Mesenchymal stem cell (in vitro differentiated cells and primary cell): Measurements from ENCODE around the gene CARD19.
A peak's percentile ranks its signal among the peaks of the same experiment; 100 is the strongest.

Experiments used
- DNase-seq: peaks from one replicate; pipeline ENCODE4 v3.0.0-alpha.2; 2013
- H2AFZ ChIP-seq: one replicate; pipeline ENCODE4 v1.6.1; 2013; ENCODE audit warnings: low read depth, mild to moderate bottlenecking, control low read depth, inconsistent platforms, low read length, moderate library complexity
- H2AK5ac ChIP-seq: 2 replicates; pipeline ENCODE4 v1.6.1; 2013; ENCODE audit warnings: low read length, moderate library complexity, mild to moderate bottlenecking, inconsistent platforms; ENCODE audit not compliant: severe bottlenecking
- H2BK120ac ChIP-seq: one replicate; pipeline ENCODE4 v1.6.1; 2013; ENCODE audit warnings: low read depth, mild to moderate bottlenecking, inconsistent platforms, low read length, moderate library complexity
- H2BK12ac ChIP-seq, 2 experiments: one replicate each; pipeline ENCODE4 v1.6.1; 2013; ENCODE audit warnings: inconsistent platforms in 2 of 2, low read length in 2 of 2, mild to moderate bottlenecking in 2 of 2, moderate library complexity in 2 of 2, control low read depth in 1 of 2
- H2BK15ac ChIP-seq: one replicate; pipeline ENCODE4 v1.6.1; 2013; ENCODE audit warnings: mild to moderate bottlenecking, low read depth, inconsistent platforms; ENCODE audit not compliant: poor library complexity, severe bottlenecking
- H2BK5ac ChIP-seq: 2 replicates; pipeline ENCODE4 v1.6.1; 2013; ENCODE audit warnings: low read depth, mild to moderate bottlenecking, low read length, control low read depth, inconsistent platforms; ENCODE audit not compliant: poor library complexity, severe bottlenecking
- H3K14ac ChIP-seq, 2 experiments: one replicate each; pipeline ENCODE4 v1.6.1; 2013; ENCODE audit warnings: inconsistent platforms in 2 of 2, low read length in 2 of 2, control low read depth in 1 of 2, mild to moderate bottlenecking in 1 of 2, moderate library complexity in 1 of 2
- H3K18ac ChIP-seq, 2 experiments: one replicate each; pipeline ENCODE4 v1.6.1; 2013; ENCODE audit warnings: inconsistent platforms in 2 of 2, low read length in 2 of 2, control low read depth in 1 of 2, low read depth in 1 of 2, mild to moderate bottlenecking in 1 of 2
- H3K23ac ChIP-seq, 2 experiments: one replicate each; pipeline ENCODE4 v1.6.1; 2013; ENCODE audit warnings: inconsistent platforms in 2 of 2, low read length in 2 of 2, mild to moderate bottlenecking in 2 of 2, moderate library complexity in 2 of 2, control low read depth in 1 of 2
- H3K27ac ChIP-seq: 2 replicates; pipeline ENCODE4 v1.5.1; 2013; ENCODE audit warnings: mild to moderate bottlenecking, moderate library complexity, low read length, control low read depth, inconsistent platforms; ENCODE audit not compliant: poor library complexity, severe bottlenecking
- H3K27me3 ChIP-seq, 2 experiments: 2 replicates each; pipeline versions ENCODE4 v1.6.1 to v1.7.0; 2013; ENCODE audit warnings: low read length in 2 of 2, mild to moderate bottlenecking in 2 of 2, moderate library complexity in 2 of 2, control low read depth in 1 of 2, inconsistent platforms in 1 of 2; ENCODE audit not compliant: control insufficient read depth in 1 of 2, insufficient read depth in 1 of 2
- H3K36me3 ChIP-seq, 2 experiments: 2 replicates each; pipeline versions ENCODE4 v1.6.1 to v1.7.0; 2013; ENCODE audit warnings: low read length in 2 of 2, control low read depth in 1 of 2, inconsistent platforms in 1 of 2, low read depth in 1 of 2, mild to moderate bottlenecking in 1 of 2; ENCODE audit not compliant: insufficient read depth in 2 of 2, control insufficient read depth in 1 of 2
- H3K4ac ChIP-seq, 2 experiments: one replicate each; pipeline ENCODE4 v1.6.1; 2013; ENCODE audit warnings: inconsistent platforms in 2 of 2, low read length in 2 of 2, mild to moderate bottlenecking in 2 of 2, moderate library complexity in 2 of 2, control low read depth in 1 of 2, low read depth in 1 of 2
- H3K4me1 ChIP-seq: 2 replicates; pipeline ENCODE4 v1.6.1; 2013; ENCODE audit warnings: low read depth, low read length, control low read depth; ENCODE audit not compliant: control insufficient read depth, insufficient read depth
- H3K4me2 ChIP-seq: 2 replicates; pipeline ENCODE4 v1.6.1; 2013; ENCODE audit warnings: low read length, mild to moderate bottlenecking, inconsistent platforms; ENCODE audit not compliant: poor library complexity, severe bottlenecking
- H3K4me3 ChIP-seq, 2 experiments: 2 replicates each; pipeline versions ENCODE4 v1.5.1 to v1.7.0; 2013; ENCODE audit warnings: low read length in 2 of 2, mild to moderate bottlenecking in 2 of 2, control low read depth in 1 of 2, low read depth in 1 of 2; ENCODE audit not compliant: insufficient read depth in 1 of 2
- H3K79me1 ChIP-seq: replicated peaks from 2 replicates; pipeline ENCODE4 v1.6.1; 2013; ENCODE audit warnings: mild to moderate bottlenecking, control low read depth, low read length, inconsistent platforms; ENCODE audit not compliant: poor library complexity, severe bottlenecking
- H3K9ac ChIP-seq: 2 replicates; pipeline ENCODE4 v1.7.0; 2013; ENCODE audit warnings: mild to moderate bottlenecking, low read length, moderate library complexity
- H3K9me3 ChIP-seq: 2 replicates; pipeline ENCODE4 v1.7.0; 2013; ENCODE audit warnings: mild to moderate bottlenecking, low read length; ENCODE audit not compliant: control insufficient read depth
- H4K8ac ChIP-seq: one replicate; pipeline ENCODE4 v1.6.1; 2013; ENCODE audit warnings: inconsistent platforms, mild to moderate bottlenecking, low read length, moderate library complexity
- H4K91ac ChIP-seq: one replicate; pipeline ENCODE4 v1.6.1; 2013; ENCODE audit warnings: mild to moderate bottlenecking, low read length, inconsistent platforms
- WGBS: methylation state at CpG from one replicate; pipeline ENCODE4 v1.1.7; 2013; ENCODE audit warnings: mixed read lengths; 5-methylcytosine and 5-hydroxymethylcytosine counted together

The CARD19 gene

DNA sequence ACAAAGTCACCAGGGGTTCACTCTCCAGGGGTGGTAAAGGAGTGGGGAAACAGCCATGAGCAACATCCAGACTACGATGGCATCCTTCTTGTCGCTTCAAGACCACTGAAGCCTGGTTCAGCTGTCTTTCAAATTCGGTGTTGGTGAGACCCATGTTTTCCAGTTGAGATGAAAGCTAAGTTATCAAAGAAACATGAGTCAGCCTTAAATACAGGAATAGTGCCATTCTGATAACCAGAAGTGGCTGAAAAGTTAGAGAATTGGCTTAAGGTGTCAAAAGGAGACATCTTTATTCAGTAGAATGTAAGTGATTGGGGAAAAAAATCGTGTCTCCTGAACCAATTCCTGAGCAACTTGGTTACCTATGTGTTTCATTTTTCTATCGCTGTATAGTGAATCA, 7.0 kb upstream of the CARD19 start:
- H3K9ac ChIP-seq, result no peak overlapping the region
- H3K18ac ChIP-seq, result no peak overlapping the region
- no peak overlapping the region for H2BK120ac ChIP-seq
- no peak overlapping the region for H3K14ac ChIP-seq
- H2AFZ ChIP-seq, result no peak overlapping the region
- 88% methylated on average over 5 of the region's 5 CpGs for WGBS
- no peak overlapping the region for H2BK12ac ChIP-seq
- DNase-seq, result no peak
- no peak overlapping the region for H3K4ac ChIP-seq
- H3K4me3 ChIP-seq, result no peak overlapping the region
- no peak overlapping the region for H4K91ac ChIP-seq
- H3K79me1 ChIP-seq, result no peaks in the 10 kb centered on the region
- no peak overlapping the region for H2BK5ac ChIP-seq
- peaks cover 33% of the 10 kb centered on the region for H3K9me3 ChIP-seq
- no peak overlapping the region for H2BK15ac ChIP-seq
- no peaks in the 10 kb centered on the region for H3K27me3 ChIP-seq
- no peak overlapping the region for H3K4me2 ChIP-seq
- H3K36me3 ChIP-seq, result no peaks in the 10 kb centered on the region
- H3K23ac ChIP-seq, result no peak overlapping the region
- no peak overlapping the region for H3K27ac ChIP-seq
- peaks cover 15% of the 10 kb centered on the region for H3K4me1 ChIP-seq
- no peak overlapping the region for H2AK5ac ChIP-seq
- no peak overlapping the region for H4K8ac ChIP-seq

DNA sequence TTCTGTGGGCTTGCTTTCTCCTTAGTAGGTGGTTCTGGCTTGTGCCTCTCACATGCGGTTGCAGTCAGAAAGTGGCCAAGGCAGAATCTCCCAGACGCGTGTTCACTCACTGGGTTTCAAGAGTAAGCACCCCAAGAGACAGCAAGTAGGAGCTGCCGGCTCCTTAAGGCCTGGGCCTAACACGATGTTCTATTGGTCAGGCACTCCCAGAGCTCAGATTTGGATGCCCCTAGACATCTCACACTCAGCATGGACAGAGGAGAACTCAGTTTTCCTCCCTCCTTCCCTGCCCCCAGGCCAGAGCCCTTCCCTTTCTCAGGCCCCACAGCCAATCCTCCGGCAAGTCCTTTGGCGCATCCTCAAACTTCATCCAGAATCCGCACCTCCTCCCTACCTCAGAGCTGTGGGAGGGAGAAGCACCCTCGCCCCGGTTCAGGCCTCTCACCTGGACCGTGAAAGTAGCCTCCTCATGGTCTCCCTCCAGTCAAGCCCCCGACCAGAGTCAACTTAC, 6.5 kb upstream of the CARD19 start:
- Histone ChIP-seq H4K91ac (no peak overlapping the region), H3K4me1 (peaks cover 16% of the 10 kb centered on the region), H3K4ac (no peak overlapping the region), H3K36me3 (no peaks in the 10 kb centered on the region), H2BK5ac (no peak overlapping the region), H2AK5ac (no peak overlapping the region), H3K27me3 (no peaks in the 10 kb centered on the region), H3K14ac (no peak overlapping the region), H3K9me3 (peaks cover 33% of the 10 kb centered on the region), H2AFZ (no peak overlapping the region), H2BK15ac (no peak overlapping the region), H4K8ac (no peak overlapping the region), H3K18ac (no peak overlapping the region), H3K27ac (no peak overlapping the region), H3K79me1 (no peaks in the 10 kb centered on the region), H3K23ac (no peak overlapping the region), H3K9ac (no peak overlapping the region), H2BK12ac (no peak overlapping the region), H3K4me3 (peak overlapping the region in 1 of 2 experiments; percentile 18), H2BK120ac (no peak overlapping the region), H3K4me2 (no peak overlapping the region)
- DNase-seq, result no peak
- 82% methylated on average over 12 of the region's 12 CpGs for WGBS

DNA sequence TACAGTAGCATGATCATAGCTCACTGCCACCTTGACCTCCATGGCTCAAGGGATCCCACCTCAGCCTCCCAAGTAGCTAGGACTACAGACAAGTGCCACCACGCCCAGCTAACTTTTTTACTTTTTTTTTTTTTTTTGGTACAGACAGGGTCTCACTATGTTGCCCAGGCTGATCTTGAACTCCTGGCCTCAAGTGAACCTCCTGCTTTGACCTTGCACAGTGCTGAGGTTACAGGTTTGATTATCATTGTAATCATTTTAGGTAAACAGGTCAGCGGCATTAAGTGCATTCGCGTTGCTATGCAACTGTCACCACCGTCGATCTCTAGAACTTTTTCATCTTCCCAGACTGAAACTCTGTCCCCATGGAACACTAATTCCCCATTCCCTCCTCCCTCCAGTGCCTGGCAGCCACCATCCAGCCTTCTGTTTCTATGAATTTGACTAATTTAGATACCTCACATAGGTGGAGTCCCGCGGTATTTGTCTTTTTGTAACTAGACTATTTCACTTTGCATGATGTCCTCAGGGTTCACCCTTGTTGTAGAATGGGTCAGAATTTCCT, 5.8 kb upstream of the CARD19 start:
- no peak overlapping the region for H3K14ac ChIP-seq

GRCh38 chr9:93091056-93091452, 5.0 kb upstream of the CARD19 start:
- no peaks in the 10 kb centered on the region for H3K79me1 ChIP-seq
- no peak overlapping the region for H2AFZ ChIP-seq
- H3K9me3 ChIP-seq, result peaks cover 29% of the 10 kb centered on the region
- no peak overlapping the region for H3K14ac ChIP-seq
- no peak overlapping the region for H3K9ac ChIP-seq
- H4K8ac ChIP-seq, result no peak overlapping the region
- peaks cover 23% of the 10 kb centered on the region for H3K4me1 ChIP-seq
- no peak overlapping the region for H2BK15ac ChIP-seq
- H2BK12ac ChIP-seq, result no peak overlapping the region
- no peak overlapping the region for H3K18ac ChIP-seq
- H3K27ac ChIP-seq, result no peak overlapping the region
- no peaks in the 10 kb centered on the region for H3K36me3 ChIP-seq
- no peaks in the 10 kb centered on the region for H3K27me3 ChIP-seq
- no peak overlapping the region for H4K91ac ChIP-seq
- no peak overlapping the region for H2BK120ac ChIP-seq
- DNase-seq, result no peak
- no peak overlapping the region for H3K4me2 ChIP-seq
- H3K4ac ChIP-seq, result no peak overlapping the region
- H3K4me3 ChIP-seq, result peak overlapping the region in 1 of 2 experiments; percentile 4
- no peak overlapping the region for H2AK5ac ChIP-seq
- 90% methylated on average over 4 of the region's 4 CpGs for WGBS
- no peak overlapping the region for H2BK5ac ChIP-seq
- H3K23ac ChIP-seq, result no peak overlapping the region

More for the DNA sequence above, 5.8 kb upstream of the CARD19 start:
- H3K23ac ChIP-seq, result no peak overlapping the region
- H3K27me3 ChIP-seq, result no peaks in the 10 kb centered on the region
- no peak overlapping the region for H3K18ac ChIP-seq
- no peak overlapping the region for H2BK12ac ChIP-seq
- peak overlapping the region in 1 of 2 experiments; percentile 4 for H3K4me3 ChIP-seq
- no peak overlapping the region for H2BK5ac ChIP-seq
- H3K4ac ChIP-seq, result no peak overlapping the region
- 98% methylated on average over 8 of the region's 8 CpGs for WGBS
- H2AK5ac ChIP-seq, result no peak overlapping the region
- H4K91ac ChIP-seq, result no peak overlapping the region
- H3K9ac ChIP-seq, result no peak overlapping the region
- H4K8ac ChIP-seq, result no peak overlapping the region
- H3K9me3 ChIP-seq, result peaks cover 33% of the 10 kb centered on the region
- H2BK120ac ChIP-seq, result no peak overlapping the region
- H3K36me3 ChIP-seq, result no peaks in the 10 kb centered on the region
- no peak for DNase-seq
- no peak overlapping the region for H3K4me2 ChIP-seq
- no peak overlapping the region for H2AFZ ChIP-seq
- peaks cover 22% of the 10 kb centered on the region for H3K4me1 ChIP-seq
- no peaks in the 10 kb centered on the region for H3K79me1 ChIP-seq
- no peak overlapping the region for H3K27ac ChIP-seq
- no peak overlapping the region for H2BK15ac ChIP-seq
